ENCODE results near the gene TRIM36.

- TF ChIP-seq POLR2A (IDR thresholded peaks at IDR 0.05), result no peak
- TF ChIP-seq, protein P1, sequence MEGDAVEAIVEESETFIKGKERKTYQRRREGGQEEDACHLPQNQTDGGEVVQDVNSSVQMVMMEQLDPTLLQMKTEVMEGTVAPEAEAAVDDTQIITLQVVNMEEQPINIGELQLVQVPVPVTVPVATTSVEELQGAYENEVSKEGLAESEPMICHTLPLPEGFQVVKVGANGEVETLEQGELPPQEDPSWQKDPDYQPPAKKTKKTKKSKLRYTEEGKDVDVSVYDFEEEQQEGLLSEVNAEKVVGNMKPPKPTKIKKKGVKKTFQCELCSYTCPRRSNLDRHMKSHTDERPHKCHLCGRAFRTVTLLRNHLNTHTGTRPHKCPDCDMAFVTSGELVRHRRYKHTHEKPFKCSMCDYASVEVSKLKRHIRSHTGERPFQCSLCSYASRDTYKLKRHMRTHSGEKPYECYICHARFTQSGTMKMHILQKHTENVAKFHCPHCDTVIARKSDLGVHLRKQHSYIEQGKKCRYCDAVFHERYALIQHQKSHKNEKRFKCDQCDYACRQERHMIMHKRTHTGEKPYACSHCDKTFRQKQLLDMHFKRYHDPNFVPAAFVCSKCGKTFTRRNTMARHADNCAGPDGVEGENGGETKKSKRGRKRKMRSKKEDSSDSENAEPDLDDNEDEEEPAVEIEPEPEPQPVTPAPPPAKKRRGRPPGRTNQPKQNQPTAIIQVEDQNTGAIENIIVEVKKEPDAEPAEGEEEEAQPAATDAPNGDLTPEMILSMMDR (IDR thresholded peaks at IDR 0.05), result no peak
Observed at GRCh38 chr5:115132465-115132864, 37.2 kb downstream of the TRIM36 start.

All from testis (tissue), 2 donors.